GM19035 (cell line): ENCODE data around the gene IL18RAP.
A peak's percentile ranks its signal among the peaks of the same experiment; 100 is the strongest.

Experiments used
- ATAC-seq: cut with Tn5 transposase; IDR thresholded peaks from one replicate; pipeline ENCODE4 v1.9.1; 2021; ENCODE audit not compliant: unreplicated experiment

The IL18RAP gene

DNA sequence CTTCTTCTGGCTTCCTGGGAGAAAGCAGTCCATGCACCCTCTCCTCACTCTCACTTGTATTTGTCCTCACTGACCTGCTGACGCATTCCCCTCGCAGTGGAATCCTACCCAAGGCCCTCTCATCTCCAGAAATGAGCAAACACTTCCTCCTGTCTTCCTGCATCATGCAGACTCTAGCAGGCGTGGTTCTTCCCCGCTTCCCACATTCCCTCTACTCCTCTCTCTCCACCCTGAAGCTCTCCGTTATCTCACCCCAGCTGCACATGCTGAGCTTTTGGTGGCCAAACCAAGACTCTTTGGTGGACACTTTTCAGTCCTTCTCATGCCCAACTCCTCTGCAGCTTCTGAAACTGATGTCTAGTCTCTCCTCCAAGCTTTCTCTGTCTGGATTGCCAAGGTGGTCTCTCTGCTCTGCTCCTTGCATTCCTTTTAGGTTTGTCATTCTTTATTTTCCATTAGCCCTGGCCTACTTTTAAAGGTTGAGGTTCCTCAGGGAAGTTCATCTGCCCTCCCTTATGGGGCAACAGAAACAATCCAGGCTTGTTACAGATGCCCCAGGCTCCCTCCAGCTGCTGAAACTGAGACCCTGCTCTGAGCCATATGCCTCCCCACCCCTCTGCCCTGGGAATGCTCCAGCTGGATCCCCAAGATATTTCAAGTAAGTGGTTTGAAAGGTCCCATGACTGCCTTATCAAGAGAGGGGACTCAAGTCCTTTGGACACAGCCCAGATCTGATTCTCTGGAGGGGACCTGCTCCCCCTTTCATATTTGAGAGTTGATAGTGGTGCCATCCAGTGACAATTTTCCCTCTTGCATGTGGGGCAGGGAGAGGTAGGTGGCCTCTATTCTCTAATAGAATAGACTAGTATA is 835 bp upstream of the IL18RAP start:
- ATAC-seq: no peak

DNA sequence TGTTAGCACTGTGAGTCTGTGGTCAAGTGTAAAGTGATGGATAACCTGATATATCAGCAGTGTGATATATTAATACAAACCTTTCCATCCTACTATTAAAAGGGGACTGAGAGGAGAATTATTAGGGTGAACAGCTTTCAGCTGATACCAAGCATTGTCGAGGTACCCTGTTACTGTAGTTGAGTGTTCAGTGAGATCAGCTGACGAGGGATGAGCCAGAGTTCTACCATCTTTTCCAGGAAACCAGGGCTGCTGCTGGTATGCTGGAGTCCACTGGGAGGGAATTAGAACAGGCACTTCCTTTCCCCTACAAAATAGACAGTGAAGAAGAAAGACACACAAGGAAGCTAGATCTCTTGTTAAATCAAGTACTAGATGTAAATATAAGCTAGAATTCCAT is 408 bp downstream of the IL18RAP start:
- ATAC-seq: no peak

DNA sequence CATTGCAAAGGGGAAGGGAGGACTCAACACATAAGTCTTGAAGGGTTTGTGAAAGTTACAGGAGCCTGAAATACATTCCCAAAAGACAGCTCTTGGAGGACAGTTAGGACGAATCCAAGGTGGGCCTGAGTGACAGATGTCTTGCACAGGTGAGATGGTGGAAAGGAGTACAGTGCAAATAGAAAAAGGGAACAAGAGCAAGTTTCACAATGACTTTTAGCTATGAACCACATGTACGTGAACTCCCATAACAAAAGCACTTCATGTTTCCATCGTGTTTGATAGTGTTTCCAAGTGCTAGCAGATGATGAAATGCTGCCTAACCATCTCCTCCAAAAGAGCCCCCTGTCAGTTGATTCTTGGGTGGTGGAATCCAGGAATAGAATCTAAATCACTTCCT is 1.8 kb downstream of the IL18RAP start:
- peak; percentile 86 for ATAC-seq

DNA sequence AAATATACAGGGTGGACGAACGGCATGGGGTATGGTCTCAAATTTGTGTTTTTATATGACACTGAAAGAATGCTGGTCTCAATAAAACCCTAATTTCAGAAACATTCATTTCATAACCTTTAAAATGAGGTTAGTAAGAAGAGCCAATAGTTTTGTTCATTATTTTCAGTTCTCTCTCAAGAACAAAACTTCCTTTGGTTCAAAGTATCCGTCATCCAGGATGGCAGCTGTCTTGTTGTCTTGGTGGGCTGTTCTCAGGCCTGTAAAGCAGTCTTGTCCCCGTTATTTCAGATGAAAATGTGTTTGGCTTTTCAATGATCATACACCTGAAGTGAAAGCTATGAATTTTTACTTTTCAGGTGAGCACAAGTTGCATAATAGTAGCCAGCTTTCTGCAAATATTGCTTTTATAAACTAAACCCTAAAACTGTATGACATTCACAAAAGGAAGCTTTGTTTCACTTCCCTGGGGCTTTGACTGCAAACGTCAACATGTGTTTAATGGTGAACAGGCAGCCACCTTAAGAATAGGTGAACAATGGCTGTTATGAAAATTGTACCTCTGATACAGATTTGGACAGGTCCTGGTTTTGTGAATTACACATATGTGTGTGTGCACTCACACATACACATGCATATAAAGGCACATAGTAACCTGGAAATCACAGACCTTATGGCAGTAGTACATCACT is 2.6 kb downstream of the IL18RAP start:
- ATAC-seq: no peak

GRCh38 chr2:102427249-102427648 is 4.3 kb downstream of the IL18RAP start:
- no peak for ATAC-seq

GRCh38 chr2:102428573-102428972 is 5.6 kb downstream of the IL18RAP start:
- no peak for ATAC-seq

DNA sequence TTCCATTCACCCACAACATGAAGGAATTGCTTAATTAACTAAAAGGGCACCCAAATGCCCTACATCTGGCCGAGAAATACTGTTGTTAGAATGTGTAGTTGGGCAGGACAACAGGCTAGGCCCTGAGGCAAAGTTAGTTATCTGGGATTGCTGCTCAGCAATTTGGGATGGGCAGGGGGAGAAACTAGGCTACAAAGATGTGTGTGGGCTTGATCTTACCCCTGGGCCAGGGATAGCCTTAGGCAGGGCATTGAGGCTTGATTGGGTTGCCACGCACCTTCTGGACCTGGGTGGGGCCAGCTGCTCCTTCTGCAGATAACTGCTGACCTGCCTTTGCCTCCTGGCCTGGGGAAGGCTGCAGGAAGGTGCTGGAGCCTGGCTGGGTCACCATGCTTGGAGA is 9.4 kb downstream of the IL18RAP start:
- ATAC-seq: no peak

DNA sequence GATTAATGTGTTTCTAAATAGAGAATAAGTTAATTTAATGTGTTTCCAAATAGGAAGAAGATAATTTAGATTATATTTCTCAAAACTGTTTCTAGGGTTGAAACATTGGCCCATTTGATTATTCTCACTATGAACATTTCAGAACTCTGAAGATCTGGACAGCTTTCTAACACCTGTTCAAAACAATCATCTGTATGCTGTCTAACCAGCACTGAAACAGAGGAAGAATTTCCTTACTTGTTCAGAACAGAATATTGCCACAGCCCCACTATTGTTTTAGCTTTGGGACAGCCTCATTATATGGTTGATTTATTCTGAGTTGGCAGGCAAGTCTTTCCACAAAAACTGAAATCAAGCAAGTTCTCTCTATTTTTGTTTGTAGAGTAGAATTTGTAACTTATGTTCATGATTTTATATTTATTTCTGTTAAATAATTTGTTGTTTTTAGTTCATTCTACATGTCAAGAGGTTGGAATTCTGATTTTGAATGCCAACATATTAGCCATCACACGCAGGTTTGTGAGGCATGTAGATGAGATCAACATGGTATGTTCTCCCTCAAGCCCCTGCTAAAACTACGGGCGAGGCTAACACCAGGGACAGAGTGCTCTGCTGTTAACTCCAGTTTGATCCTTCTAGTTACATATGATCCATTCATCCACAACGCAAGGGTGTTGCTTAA is 11.2 kb downstream of the IL18RAP start:
- no peak for ATAC-seq

GRCh38 chr2:102434655-102435381 is 11.9 kb downstream of the IL18RAP start:
- ATAC-seq: peak; percentile 59

DNA sequence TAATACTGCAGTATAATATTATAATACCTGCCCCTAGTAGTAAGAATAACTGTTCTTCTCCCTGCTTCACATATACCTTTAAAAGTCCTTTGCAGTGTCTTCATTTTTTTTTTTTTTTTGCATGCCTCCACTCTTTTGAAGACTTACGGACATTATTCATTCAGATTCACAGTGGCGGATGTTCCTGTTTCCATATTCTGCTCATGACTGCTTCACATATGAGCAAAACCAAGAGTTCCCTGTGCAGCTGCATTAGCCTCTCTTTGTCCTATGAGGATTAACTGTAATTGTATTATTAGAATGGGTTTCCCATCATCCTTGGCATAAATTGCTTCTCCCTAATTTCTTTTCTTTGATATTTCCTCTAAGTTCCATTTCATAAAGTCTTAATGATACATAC is 12.8 kb downstream of the IL18RAP start:
- no peak for ATAC-seq

DNA sequence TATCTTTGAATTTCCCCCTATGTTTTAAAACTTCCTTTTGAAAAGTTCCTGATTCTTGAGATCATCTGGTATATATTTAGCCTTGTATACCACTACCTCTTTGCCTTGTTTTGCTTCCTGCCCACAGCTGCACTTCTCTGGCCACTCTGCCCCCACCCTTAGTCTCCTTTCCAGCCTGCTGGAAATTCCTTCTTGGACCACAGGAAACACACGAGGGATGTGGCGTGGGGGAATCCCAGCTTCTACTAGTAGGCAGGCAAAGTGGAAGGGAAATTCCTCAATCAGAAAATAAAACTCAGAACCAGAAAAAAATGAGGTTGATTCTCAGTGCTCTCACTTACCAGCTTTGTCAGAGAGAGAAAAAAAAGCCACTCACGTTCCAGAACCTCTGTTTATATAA is 13.4 kb downstream of the IL18RAP start:
- ATAC-seq: no peak

DNA sequence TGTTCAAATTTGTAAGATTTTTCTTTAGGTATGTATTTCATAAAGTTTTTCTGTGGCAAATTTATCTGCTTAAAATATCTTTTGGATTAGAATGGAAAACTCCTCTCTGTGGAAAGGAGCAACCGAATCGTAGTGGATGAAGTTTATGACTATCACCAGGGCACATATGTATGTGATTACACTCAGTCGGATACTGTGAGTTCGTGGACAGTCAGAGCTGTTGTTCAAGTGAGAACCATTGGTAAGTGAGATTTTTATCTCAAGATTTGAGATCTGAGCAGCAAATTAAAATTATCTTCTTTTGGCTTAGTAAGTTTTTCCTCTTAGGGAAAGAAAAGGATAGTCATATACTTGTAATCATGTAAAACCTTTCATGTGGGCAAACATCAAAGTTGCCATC is 14.2 kb downstream of the IL18RAP start:
- ATAC-seq: no peak

GRCh38 chr2:102438111-102438510 is 15.2 kb downstream of the IL18RAP start:
- no peak for ATAC-seq

- no peak for ATAC-seq
Measured at GRCh38 chr2:102438578-102438977, 15.6 kb downstream of the IL18RAP start.

GRCh38 chr2:102439065-102439695 is 16.2 kb downstream of the IL18RAP start:
- ATAC-seq: no peak

- peak; percentile 72 for ATAC-seq
Measured at GRCh38 chr2:102442967-102443828, 20.2 kb downstream of the IL18RAP start.

DNA sequence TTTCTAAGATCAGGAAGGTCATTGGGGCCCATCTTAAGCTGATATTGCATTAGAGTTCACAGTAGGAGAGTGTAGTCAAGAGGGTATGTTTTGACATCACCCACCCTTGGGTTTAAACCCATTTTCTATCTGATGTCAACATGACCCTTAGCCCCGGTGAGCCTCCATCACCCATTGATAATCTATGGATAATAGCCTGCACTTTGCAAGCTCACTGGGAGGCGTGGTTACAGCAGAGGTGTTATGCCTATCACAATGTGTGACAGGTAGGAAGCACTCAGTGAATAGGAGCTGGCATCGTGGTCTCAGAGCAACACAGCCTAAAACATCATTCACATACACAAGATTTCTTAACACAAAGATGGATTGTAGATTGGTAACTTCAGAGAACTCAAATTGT is 21.3 kb downstream of the IL18RAP start:
- ATAC-seq: no peak

- no peak for ATAC-seq
Measured at GRCh38 chr2:102446936-102447335, 24.0 kb downstream of the IL18RAP start.

DNA sequence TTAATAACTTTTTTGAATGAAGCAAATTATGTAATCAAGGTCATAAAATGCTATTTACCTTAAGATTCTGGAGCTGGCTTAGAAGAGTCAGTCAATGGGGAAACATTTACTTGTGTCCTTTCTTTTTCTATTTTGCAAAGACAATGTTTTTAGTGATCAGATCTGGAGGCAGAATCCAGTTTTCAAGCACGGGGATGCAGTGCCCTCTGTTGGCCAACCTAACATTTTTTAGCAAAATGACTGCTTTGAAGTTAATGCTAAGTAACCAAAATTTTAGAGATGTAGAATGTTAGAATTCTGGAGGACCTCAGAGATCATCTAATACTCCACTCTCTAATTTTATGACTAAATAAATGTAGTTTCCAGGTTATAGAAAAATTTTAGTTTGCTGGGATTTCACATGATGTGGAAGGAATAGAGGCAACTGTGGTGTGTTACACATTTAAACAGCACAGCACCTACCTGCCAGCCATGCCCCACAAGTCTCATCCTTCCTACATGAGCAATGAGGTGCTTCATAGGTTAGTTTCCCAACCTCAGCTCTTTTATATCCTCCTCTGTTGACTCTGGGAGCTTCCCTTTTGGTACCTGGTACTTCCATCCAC is 26.5 kb downstream of the IL18RAP start:
- no peak for ATAC-seq
